ENCODE results near the gene OR3A2. TPM values are rescaled to one million over a fixed set of nuclear protein-coding genes. Genes with fewer than 3 reads are reported as not detected.
"Not testable (repeated sequence)": the region's sequence is repeated elsewhere in the genome, so short reads cannot be mapped to it uniquely, and the experiment has no call there.

The OR3A2 gene
- total RNA-seq, 4 donors from 2014 or later: not detected

GRCh38 chr17:3415610-3416009 is 29.5 kb upstream of the OR3A2 start:
- intact Hi-C loops (cut with DNase I; ENCODE audit: low total_unique reads): no loop called here
- in situ Hi-C loops (cut with MboI; ENCODE audit: low pct_ligation_motif_present in 1 of 4, low pct_unique_long_range_greater_than_20kb in 1 of 4, low sequenced_read_pairs in 3 of 4): no loop called here
- no peak for TF ChIP-seq EP300 (IDR thresholded peaks at IDR 0.05; ENCODE audit: low read depth)
- TF ChIP-seq POLR2AphosphoS5 (IDR thresholded peaks at IDR 0.05): no peak
- no peak for TF ChIP-seq POLR2A (IDR thresholded peaks at IDR 0.05)
- TF ChIP-seq CTCF (IDR thresholded peaks at IDR 0.05): no peak
- Histone ChIP-seq H3K27me3 (no peaks in the 10 kb centered on the region), H3K4me1 (no peaks in the 10 kb centered on the region), H3K27ac (no peak overlapping the region), H3K36me3 (no peaks in the 10 kb centered on the region), H3K4me3 (no peak overlapping the region), H3K9me3 (no peaks in the 10 kb centered on the region)
- DNase-seq: no peak
- WGBS, 2 donors (ENCODE audit: low coverage in 1 of 2): 76 to 78% methylated on average over 3 to 5 of the region's 5 CpGs

- H3K27ac ChIP-seq; intact Hi-C loops (cut with DNase I; ENCODE audit: low total_unique reads); H3K4me1 ChIP-seq; H3K4me3 ChIP-seq; H3K9me3 ChIP-seq; in situ Hi-C loops (cut with MboI; ENCODE audit: low pct_ligation_motif_present in 1 of 4, low pct_unique_long_range_greater_than_20kb in 1 of 4, low sequenced_read_pairs in 3 of 4); DNase-seq; H3K27me3 ChIP-seq; H3K36me3 ChIP-seq: not testable (repeated sequence)
- no CpG with 5 or more reads among the region's 16 CpGs for WGBS, 2 donors (ENCODE audit: low coverage in 1 of 2)
Observed at GRCh38 chr17:3412216-3412615, 26.1 kb upstream of the OR3A2 start.

GRCh38 chr17:3411070-3411469 is 25.0 kb upstream of the OR3A2 start, which contains the start of gene OR3A3:
Gene OR3A3, plus strand, starts transcription at chr17:3411370.
- intact Hi-C loops (cut with DNase I; ENCODE audit: low total_unique reads): no loop called here
- DNase-seq: no peak
- no peak within 1 kb of the TSS for H3K27ac ChIP-seq
- H3K36me3 ChIP-seq: no peaks in the 10 kb centered on the region
- in situ Hi-C loops (cut with MboI; ENCODE audit: low pct_ligation_motif_present in 1 of 4, low pct_unique_long_range_greater_than_20kb in 1 of 4, low sequenced_read_pairs in 3 of 4): no loop called here
- H3K4me1 ChIP-seq: no peaks in the 10 kb centered on the region
- no peak for TF ChIP-seq CTCF (IDR thresholded peaks at IDR 0.05)
- 76 to 82% methylated on average over 2 to 3 of the region's 3 CpGs for WGBS, 2 donors (ENCODE audit: low coverage in 1 of 2)
- H3K9me3 ChIP-seq: peaks cover 0 to 7% of the 10 kb centered on the region in 2 donors
- no peaks in the 10 kb centered on the region for H3K27me3 ChIP-seq
- no peak within 1 kb of the TSS for H3K4me3 ChIP-seq

- 78% methylated on average over 1 of the region's 1 CpG; no CpG with 5 or more reads in 1 of the 2 donors for WGBS, 2 donors (ENCODE audit: low coverage in 1 of 2)
- intact Hi-C loops (cut with DNase I; ENCODE audit: low total_unique reads); in situ Hi-C loops (cut with MboI; ENCODE audit: low pct_ligation_motif_present in 1 of 4, low pct_unique_long_range_greater_than_20kb in 1 of 4, low sequenced_read_pairs in 3 of 4): not testable (repeated sequence)
Observed at GRCh38 chr17:3403856-3404255, 17.7 kb upstream of the OR3A2 start.

GRCh38 chr17:3401786-3402185 is 15.7 kb upstream of the OR3A2 start:
- Histone ChIP-seq H3K9me3 (peaks cover 0 to 7% of the 10 kb centered on the region in 2 donors), H3K4me1 (no peaks in the 10 kb centered on the region), H3K27me3 (no peaks in the 10 kb centered on the region), H3K36me3 (no peaks in the 10 kb centered on the region), H3K4me3 (no peak overlapping the region), H3K27ac (no peak overlapping the region)
- in situ Hi-C loops (cut with MboI; ENCODE audit: low pct_ligation_motif_present in 1 of 4, low pct_unique_long_range_greater_than_20kb in 1 of 4, low sequenced_read_pairs in 3 of 4): no loop called here
- 50 to 55% methylated on average over 2 of the region's 2 CpGs for WGBS, 2 donors (ENCODE audit: low coverage in 1 of 2)
- DNase-seq: no peak
- TF ChIP-seq CTCF (IDR thresholded peaks at IDR 0.05): no peak
- TF ChIP-seq EP300 (IDR thresholded peaks at IDR 0.05; ENCODE audit: low read depth): no peak
- TF ChIP-seq POLR2A (IDR thresholded peaks at IDR 0.05): no peak
- TF ChIP-seq POLR2AphosphoS5 (IDR thresholded peaks at IDR 0.05): no peak
- intact Hi-C loops (cut with DNase I; ENCODE audit: low total_unique reads): no loop called here

More at GRCh38 chr17:3403856-3404255, 17.7 kb upstream of the OR3A2 start:
- H3K27ac ChIP-seq, H3K9me3 ChIP-seq, H3K4me1 ChIP-seq, H3K4me3 ChIP-seq, DNase-seq, H3K36me3 ChIP-seq, H3K27me3 ChIP-seq: not testable (repeated sequence)

Measured in transverse colon (tissue), 4 donors.